H1 (cell line): Measurements from ENCODE around the gene C1S. TPM values are rescaled to one million over a fixed set of nuclear protein-coding genes. Genes with fewer than 3 reads are reported as not detected.

Source experiments
- CTCF ChIA-PET: fragments of 300-600 bp; sonication (Branson Sonifier 250); formaldehyde crosslinking; loops from one replicate; lab custom pipeline; 2021; ENCODE audit not compliant: partially characterized antibody; lab: Charles Lee
- POLR2A ChIA-PET: fragments of 300-600 bp; sonication (Branson Sonifier 250); formaldehyde crosslinking; loops from one replicate; lab custom pipeline; 2021; ENCODE audit warnings: inconsistent platforms; ENCODE audit not compliant: partially characterized antibody; lab: Charles Lee
- DNase-seq, 2 experiments: peaks; one replicate each; pipeline versions ENCODE4 v3.0.0 to v3.0.0-alpha.2; 2010 to 2022; ENCODE audit warnings: low spot score in 2 of 2, low read depth in 1 of 2, mixed read lengths in 1 of 2
- FAIRE-seq: peaks from 2 replicates; lab custom pipeline; 2011; peaks lifted over from hg19 to GRCh38; lab: Jason Lieb, UNC
- H2AFZ ChIP-seq: 2 replicates; pipeline ENCODE4 v1.8.1; 2012; ENCODE audit warnings: low read length, inconsistent platforms
- H2AK5ac ChIP-seq: 2 replicates; pipeline ENCODE4 v1.6.1; 2013; ENCODE audit warnings: low read depth, low read length
- H2BK120ac ChIP-seq: replicated peaks from 2 replicates; pipeline ENCODE3; 2013; ENCODE audit warnings: low read depth, low read length, inconsistent platforms
- H2BK12ac ChIP-seq: 2 replicates; pipeline ENCODE4 v1.6.1; 2013; ENCODE audit warnings: low read depth, low read length
- H2BK15ac ChIP-seq: 2 replicates; pipeline ENCODE4 v1.6.1; 2013; ENCODE audit warnings: low read length
- H2BK20ac ChIP-seq: 2 replicates; pipeline ENCODE4 v1.6.1; 2013; ENCODE audit warnings: low read length
- H2BK5ac ChIP-seq: 2 replicates; pipeline ENCODE4 v1.6.1; 2013; ENCODE audit warnings: low read depth, low read length
- H3K14ac ChIP-seq: 2 replicates; pipeline ENCODE4 v1.6.1; 2013; ENCODE audit warnings: inconsistent platforms; ENCODE audit not compliant: insufficient read length
- H3K18ac ChIP-seq: 2 replicates; pipeline ENCODE4 v1.6.1; 2013; ENCODE audit warnings: low read length; ENCODE audit errors: extremely low read depth
- H3K23ac ChIP-seq: 2 replicates; pipeline ENCODE4 v1.6.1; 2013; ENCODE audit warnings: inconsistent platforms; ENCODE audit not compliant: insufficient read length
- H3K23me2 ChIP-seq: 2 replicates; pipeline ENCODE4 v1.6.1; 2013; ENCODE audit warnings: low read depth, low read length
- H3K27ac ChIP-seq: 2 replicates; pipeline ENCODE4 v1.6.1; 2011; ENCODE audit warnings: low read depth, low read length, inconsistent platforms
- H3K27me3 ChIP-seq, 4 experiments: replicated peaks in 1 of 4; 1 replicate in 1 of 4; 2 replicates in 3 of 4; pipeline versions ENCODE4 v1.6.1 to v1.8.1; 2011 to 2013; ENCODE audit warnings: low read length in 3 of 4, mild to moderate bottlenecking in 3 of 4, inconsistent platforms in 2 of 4, mixed read lengths in 2 of 4, moderate library complexity in 1 of 4; ENCODE audit not compliant: control insufficient read depth in 3 of 4, insufficient read depth in 3 of 4; ENCODE audit errors: extremely low read depth in 1 of 4
- H3K36me3 ChIP-seq, 4 experiments: 2 replicates each; pipeline versions ENCODE4 v1.6.1 to v1.8.1; 2011 to 2013; ENCODE audit warnings: mild to moderate bottlenecking in 4 of 4, low read length in 3 of 4, moderate library complexity in 2 of 4, control low read depth in 1 of 4, inconsistent platforms in 1 of 4; ENCODE audit not compliant: insufficient read depth in 4 of 4, control insufficient read depth in 2 of 4
- H3K4ac ChIP-seq: replicated peaks from 2 replicates; pipeline ENCODE3; 2013; ENCODE audit warnings: low read length, low read depth, mixed read lengths, inconsistent platforms; ENCODE audit not compliant: insufficient read length
- H3K4me1 ChIP-seq, 4 experiments: replicated peaks in 1 of 4; 1 replicate in 1 of 4; 2 replicates in 3 of 4; pipeline versions ENCODE4 v1.6.1 to v1.8.1; 2011 to 2013; ENCODE audit warnings: low read length in 3 of 4, inconsistent platforms in 2 of 4, mixed read lengths in 1 of 4; ENCODE audit not compliant: insufficient read depth in 4 of 4, control insufficient read depth in 3 of 4
- H3K4me2 ChIP-seq, 2 experiments: 2 replicates each; pipeline versions ENCODE4 v1.6.1 to v1.8.1; 2011 to 2013; ENCODE audit warnings: low read depth in 2 of 2, low read length in 2 of 2, control low read depth in 1 of 2, inconsistent platforms in 1 of 2, mild to moderate bottlenecking in 1 of 2; ENCODE audit not compliant: insufficient read depth in 1 of 2
- H3K4me3 ChIP-seq, 4 experiments: fragments of 200-600, 300-600 bp in 1 of 4; sonication (generic), shearing (Covaris generic), sonication (Bioruptor Twin) in 1 of 4; 2 replicates each; pipeline versions ENCODE4 v1.5.1 to v1.8.1; 2011 to 2016; ENCODE audit warnings: low read length in 4 of 4, low read depth in 3 of 4, control low read depth in 2 of 4, inconsistent platforms in 2 of 4, mild to moderate bottlenecking in 2 of 4, mixed read lengths in 1 of 4, moderate library complexity in 1 of 4; ENCODE audit not compliant: insufficient read depth in 2 of 4; ENCODE audit errors: extremely low read depth in 1 of 4
- H3K56ac ChIP-seq: replicated peaks from 2 replicates; pipeline ENCODE3; 2013; ENCODE audit warnings: low read depth, mild to moderate bottlenecking, mixed read lengths, low read length, inconsistent platforms; ENCODE audit not compliant: insufficient read length
- H3K79me1 ChIP-seq: 2 replicates; pipeline ENCODE4 v1.6.1; 2013; ENCODE audit warnings: low read depth, low read length, control low read depth
- H3K79me2 ChIP-seq, 2 experiments: 2 replicates each; pipeline versions ENCODE4 v1.6.1 to v1.8.1; 2012 to 2013; ENCODE audit warnings: low read length in 2 of 2, mild to moderate bottlenecking in 2 of 2, inconsistent platforms in 1 of 2; ENCODE audit not compliant: insufficient read depth in 2 of 2, control insufficient read depth in 1 of 2
- H3K9ac ChIP-seq, 4 experiments: replicated peaks in 1 of 4; 1 replicate in 1 of 4; 2 replicates in 3 of 4; pipeline versions ENCODE4 v1.6.1 to v1.8.1; 2011 to 2013; ENCODE audit warnings: low read depth in 3 of 4, low read length in 3 of 4, control low read depth in 2 of 4, mild to moderate bottlenecking in 2 of 4, moderate library complexity in 2 of 4, inconsistent platforms in 1 of 4; ENCODE audit errors: extremely low read depth in 1 of 4
- H3K9me3 ChIP-seq, 2 experiments: 2 replicates each; pipeline versions ENCODE4 v1.6.1 to v1.8.1; 2012 to 2013; ENCODE audit warnings: mild to moderate bottlenecking in 2 of 2, moderate library complexity in 2 of 2, control low read depth in 1 of 2, inconsistent platforms in 1 of 2, low read depth in 1 of 2, low read length in 1 of 2, mixed read lengths in 1 of 2; ENCODE audit not compliant: insufficient read depth in 2 of 2
- H4K20me1 ChIP-seq, 2 experiments: replicated peaks in 1 of 2; 2 replicates each; pipeline versions ENCODE3 to v1.8.1; 2011 to 2013; ENCODE audit warnings: inconsistent platforms in 2 of 2, low read length in 2 of 2, mild to moderate bottlenecking in 1 of 2; ENCODE audit not compliant: insufficient read depth in 2 of 2, control insufficient read depth in 1 of 2
- H4K5ac ChIP-seq: 2 replicates; pipeline ENCODE4 v1.6.1; 2013; ENCODE audit warnings: low read length, low read depth, mixed read lengths, inconsistent platforms; ENCODE audit not compliant: insufficient read length
- H4K8ac ChIP-seq: 2 replicates; pipeline ENCODE4 v1.8.0; 2013; ENCODE audit warnings: mild to moderate bottlenecking, moderate library complexity, low read length, inconsistent platforms; ENCODE audit not compliant: insufficient read depth; ENCODE audit errors: extremely low read depth
- H4K91ac ChIP-seq: replicated peaks from 2 replicates; pipeline ENCODE3; 2013; ENCODE audit warnings: low read length, mixed read lengths, inconsistent platforms; ENCODE audit not compliant: insufficient read length
- ASH2L ChIP-seq: fragments of 200-600, 300-600 bp; sonication (generic); IDR thresholded peaks from one replicate; pipeline ENCODE4 v1.7.1; 2017; ENCODE audit warnings: low read length
- CHD1 ChIP-seq: IDR thresholded peaks from 2 replicates; pipeline ENCODE4 v1.6.1; 2012; ENCODE audit warnings: low read depth, low read length, improper control_type of control experiment
- CTBP2 ChIP-seq: IDR thresholded peaks from 2 replicates; pipeline ENCODE4 v1.7.0; 2011; ENCODE audit warnings: borderline replicate concordance, mild to moderate bottlenecking, moderate library complexity, mixed read lengths, low read length; ENCODE audit not compliant: insufficient read depth, insufficient read length
- E2F6 ChIP-seq: IDR thresholded peaks from 2 replicates; pipeline ENCODE4 v1.6.1; 2012; ENCODE audit warnings: inconsistent platforms
- EZH2 ChIP-seq: fragments of 200-600 bp; sonication (generic); IDR thresholded peaks from 2 replicates; pipeline ENCODE4 v1.7.1; 2012; ENCODE audit warnings: low read depth, mild to moderate bottlenecking, moderate library complexity, low read length, inconsistent platforms; ENCODE audit not compliant: severe bottlenecking
- KDM1A ChIP-seq: fragments of 200-600, 300-600 bp; sonication (generic); IDR thresholded peaks from 2 replicates; pipeline ENCODE4 v1.7.1; 2016; ENCODE audit warnings: mild to moderate bottlenecking, low read length, borderline replicate concordance
- NRF1 ChIP-seq: IDR thresholded peaks from 2 replicates; pipeline ENCODE4 v1.6.1; 2011; ENCODE audit warnings: mild to moderate bottlenecking, low read depth, low read length, improper control_type of control experiment
- RNF2 ChIP-seq: fragments of 200-900, 300-1000 bp; sonication (generic); IDR thresholded peaks from 2 replicates; pipeline ENCODE4 v1.7.1; 2016; ENCODE audit warnings: borderline replicate concordance, low read depth, mild to moderate bottlenecking, antibody characterized with exemption, low read length; ENCODE audit not compliant: poor library complexity, severe bottlenecking; ENCODE audit errors: missing control alignments
- WGBS, 2 experiments: shearing (Covaris generic) in 1 of 2; methylation state at CpG; one replicate each; pipeline versions ENCODE4 v1.1.6 to v1.1.7; 2013 to 2015; ENCODE audit warnings: low lambda C conversion rate in 2 of 2, mixed read lengths in 2 of 2, inconsistent platforms in 1 of 2, low coverage in 1 of 2, missing lambda C conversion rate in 1 of 2; ENCODE audit not compliant: insufficient replicate concordance in 2 of 2, insufficient coverage in 1 of 2, insufficient read length in 1 of 2; ENCODE audit errors: extremely low coverage in 1 of 2, missing lambda C conversion rate in 1 of 2; 5-methylcytosine and 5-hydroxymethylcytosine counted together
- polyA plus RNA-seq, 7 experiments: library from polyadenylated mRNA; depleted of rRNA in 3 of 7; stranded (reverse) in 5 of 7; unstranded in 2 of 7; fragments of >200 nt in 5 of 7; fragments of 200-250 nt in 2 of 7; gene quantifications; 1 replicate in 5 of 7; 2 replicates in 1 of 7; 4 replicates in 1 of 7; pipeline versions ENCODE4 v1.2.1 to v1.2.3, GENCODE V29; 2011 to 2013; ENCODE audit warnings: missing spikeins in 2 of 7, mixed read lengths in 2 of 7
- total RNA-seq: library from RNA; stranded (reverse); fragmentation: NEBNext Ultra II Directional; extraction: Animal tissue kit (Norgen Biotek cat#: 25700); gene quantifications from 2 replicates; pipeline ENCODE4 v1.2.1, GENCODE V29; 2021
- TF ChIP-seq, protein P1 (sequence below): IDR thresholded peaks from 2 replicates; pipeline ENCODE4 v1.6.1; 2011; ENCODE audit warnings: low read depth, mild to moderate bottlenecking, low read length; ENCODE audit not compliant: insufficient read depth

Gene C1S
- total and polyA plus RNA-seq, 2 of the 8 experiments (the other 6 are each of a cell fraction or from before 2014, with no cell fraction given): 4.4 to 7.3 TPM

DNA sequence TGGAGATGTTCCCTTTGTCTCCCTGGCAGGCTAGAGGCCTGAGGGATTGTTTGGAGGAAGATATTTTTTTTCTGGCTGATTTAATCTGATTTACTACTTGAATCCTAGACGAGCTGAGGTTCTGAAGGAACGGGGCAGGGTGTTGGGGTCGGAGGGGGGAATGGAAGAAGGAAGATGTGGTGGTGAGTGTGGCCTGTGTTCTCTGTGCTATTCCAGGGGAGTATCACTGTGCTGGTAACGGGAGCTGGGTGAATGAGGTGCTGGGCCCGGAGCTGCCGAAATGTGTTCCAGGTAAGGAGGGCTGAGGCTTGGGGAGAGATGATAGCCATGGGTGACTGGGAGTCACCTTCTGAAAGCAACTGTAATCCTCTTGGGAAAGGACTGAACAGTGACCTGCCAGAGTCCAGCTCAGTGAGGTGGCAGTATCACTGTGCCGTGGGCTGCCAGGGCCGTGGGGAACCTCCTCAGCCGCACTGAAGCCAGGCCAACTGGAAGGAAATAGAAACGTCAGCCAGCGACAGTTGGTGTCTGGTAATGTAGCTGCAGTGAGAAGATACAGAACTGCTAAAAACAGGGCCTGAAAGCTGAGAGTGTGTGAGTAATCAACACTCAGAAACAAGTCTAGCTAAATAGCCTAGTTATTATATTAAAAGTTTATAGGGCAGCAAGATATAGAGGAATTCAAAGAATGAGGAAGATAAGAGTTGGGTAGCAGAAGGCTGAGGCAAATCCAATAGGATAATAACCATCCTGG, 7.9 kb downstream of the C1S start:
- no peak for DNase-seq
- Histone ChIP-seq H3K4me3 (no peak overlapping the region), H2BK12ac (no peak overlapping the region), H4K8ac (no peak overlapping the region), H3K27me3 (no peaks in the 10 kb centered on the region), H3K79me1 (no peaks in the 10 kb centered on the region), H3K36me3 (no peaks in the 10 kb centered on the region), H3K23me2 (no peaks in the 10 kb centered on the region), H3K4ac (no peak overlapping the region), H4K5ac (no peak overlapping the region), H2BK15ac (no peak overlapping the region), H2BK120ac (no peak overlapping the region), H2BK5ac (no peak overlapping the region), H2AFZ (no peak overlapping the region), H3K4me1 (no peaks in the 10 kb centered on the region), H3K23ac (no peak overlapping the region)
- ChIA-PET CTCF (interaction anchor here (0.6 to 3.4 kb wide), 9 partner anchors 8 to 645 kb away, joined by 3 to 12 read pairs (median 3); partner anchors contain the start of genes C1RL and C1S), POLR2A (interaction anchor here (0.6 to 2.8 kb wide), 9 partner anchors 8 to 124 kb away, joined by 3 to 11 read pairs (median 4); partner anchors contain the start of genes C12orf57, C1S and RNU7-1)
- WGBS, 2 experiments: 93% methylated on average over 11 of the region's 11 CpGs; no CpG with 5 or more reads in 1 of the 2 experiments
- TF ChIP-seq NRF1 (no peak), CHD1 (no peak), CTBP2 (no peak), RNF2 (no peak), EZH2 (no peak), ASH2L (no peak), KDM1A (no peak), E2F6 (no peak)
- TF ChIP-seq, protein P1, sequence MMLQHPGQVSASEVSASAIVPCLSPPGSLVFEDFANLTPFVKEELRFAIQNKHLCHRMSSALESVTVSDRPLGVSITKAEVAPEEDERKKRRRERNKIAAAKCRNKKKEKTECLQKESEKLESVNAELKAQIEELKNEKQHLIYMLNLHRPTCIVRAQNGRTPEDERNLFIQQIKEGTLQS: no peak
- TF ChIP-seq, all 59 proteins: peak for 0
- H3K79me2 ChIP-seq: no peaks in the 10 kb centered on the region
- no peak overlapping the region for H2BK20ac ChIP-seq
- no peak overlapping the region for H3K27ac ChIP-seq
- no peak overlapping the region for H3K4me2 ChIP-seq
- H2AK5ac ChIP-seq: no peak overlapping the region
- no peak for FAIRE-seq
- H4K20me1 ChIP-seq: no peaks in the 10 kb centered on the region
- no peak overlapping the region for H3K56ac ChIP-seq
- H3K14ac ChIP-seq: no peak overlapping the region
- no peaks in the 10 kb centered on the region; a peak in 1 of 4 replicates for H3K9me3 ChIP-seq
- no peak overlapping the region for H3K9ac ChIP-seq
- H3K18ac ChIP-seq: no peak overlapping the region
- H4K91ac ChIP-seq: no peak overlapping the region
